GM19025 (cell line): Measurements from ENCODE around the gene PEX11G.

Experiments used
- ATAC-seq: cut with Tn5 transposase; IDR thresholded peaks from one replicate; pipeline ENCODE4 v1.9.1; 2021; ENCODE audit warnings: mild to moderate bottlenecking, low read depth, moderate library complexity; ENCODE audit not compliant: unreplicated experiment

The PEX11G gene

GRCh38 chr19:7522072-7522922 is 33.5 kb upstream of the PEX11G start, which contains the start of gene MCOLN1:
Gene MCOLN1, plus strand, starts transcription at chr19:7522624. Its CDS starts 127 bp downstream, at chr19:7522751.
- ATAC-seq = no peak

DNA sequence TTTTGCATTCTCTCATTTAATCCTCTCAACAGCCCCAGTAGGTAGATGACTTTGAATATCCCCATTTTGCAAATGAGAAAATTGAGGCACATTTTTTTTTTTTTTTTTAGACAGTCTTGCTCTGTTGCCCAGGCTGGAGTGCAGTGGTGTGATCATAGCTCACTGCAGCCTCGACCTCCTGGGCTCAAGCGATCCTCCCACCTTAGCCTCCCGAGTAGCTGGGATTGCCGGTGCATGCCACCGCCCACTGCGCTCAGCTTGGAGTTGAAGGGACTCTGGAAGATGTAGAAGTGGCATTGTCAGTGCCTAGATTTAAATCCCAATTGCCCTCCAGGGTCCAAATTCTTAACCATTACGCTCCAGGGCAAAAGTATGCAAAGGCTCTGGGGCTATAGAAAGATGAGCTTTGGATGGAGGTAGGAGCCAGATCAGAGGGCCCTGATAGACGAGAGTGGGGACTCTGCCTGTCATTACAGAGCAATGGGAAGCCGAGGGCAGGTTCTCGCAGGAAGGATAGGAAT is 32.8 kb upstream of the PEX11G start:
- ATAC-seq = no peak

- no peak for ATAC-seq
Observed at GRCh38 chr19:7520131-7521051, 31.6 kb upstream of the PEX11G start.

GRCh38 chr19:7519361-7520130 is 30.7 kb upstream of the PEX11G start:
- ATAC-seq = no peak

GRCh38 chr19:7516878-7517277 is 28.0 kb upstream of the PEX11G start:
- ATAC-seq = no peak

- ATAC-seq = no peak
Observed at GRCh38 chr19:7516333-7516732, 27.5 kb upstream of the PEX11G start.

DNA sequence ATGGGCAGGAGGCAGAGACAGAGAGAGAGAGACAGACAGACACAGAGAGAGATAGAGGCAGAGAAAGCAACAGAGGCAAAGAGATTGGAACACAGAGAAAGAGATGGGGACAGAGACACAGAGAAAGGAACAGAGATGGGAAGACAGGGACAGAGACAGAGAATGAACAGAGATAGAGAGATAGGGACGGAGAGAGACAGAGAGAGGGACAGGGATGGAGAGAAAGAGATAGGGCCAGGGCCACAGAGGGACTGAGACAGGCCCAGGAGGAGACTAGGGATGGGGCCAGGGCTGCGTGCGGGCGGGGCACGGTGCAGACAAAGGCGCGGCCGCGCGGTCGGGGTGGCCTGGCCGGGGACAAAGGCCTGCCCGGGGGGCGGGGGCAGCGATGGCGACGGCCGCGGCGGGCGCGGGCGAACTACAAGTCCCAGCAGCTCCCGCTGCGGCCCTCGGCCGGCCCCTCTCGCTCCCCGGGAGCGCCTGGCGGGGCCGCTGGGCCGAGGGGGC is 26.9 kb upstream of the PEX11G start, which contains the start of gene ZNF358:
Gene ZNF358, plus strand, starts transcription at position 459 of the 507 bp plus-strand sequence. CDS start 3,140 bp downstream, outside the sequence.
- ATAC-seq = no peak

GRCh38 chr19:7515110-7515644 is 26.3 kb upstream of the PEX11G start:
- no peak for ATAC-seq

DNA sequence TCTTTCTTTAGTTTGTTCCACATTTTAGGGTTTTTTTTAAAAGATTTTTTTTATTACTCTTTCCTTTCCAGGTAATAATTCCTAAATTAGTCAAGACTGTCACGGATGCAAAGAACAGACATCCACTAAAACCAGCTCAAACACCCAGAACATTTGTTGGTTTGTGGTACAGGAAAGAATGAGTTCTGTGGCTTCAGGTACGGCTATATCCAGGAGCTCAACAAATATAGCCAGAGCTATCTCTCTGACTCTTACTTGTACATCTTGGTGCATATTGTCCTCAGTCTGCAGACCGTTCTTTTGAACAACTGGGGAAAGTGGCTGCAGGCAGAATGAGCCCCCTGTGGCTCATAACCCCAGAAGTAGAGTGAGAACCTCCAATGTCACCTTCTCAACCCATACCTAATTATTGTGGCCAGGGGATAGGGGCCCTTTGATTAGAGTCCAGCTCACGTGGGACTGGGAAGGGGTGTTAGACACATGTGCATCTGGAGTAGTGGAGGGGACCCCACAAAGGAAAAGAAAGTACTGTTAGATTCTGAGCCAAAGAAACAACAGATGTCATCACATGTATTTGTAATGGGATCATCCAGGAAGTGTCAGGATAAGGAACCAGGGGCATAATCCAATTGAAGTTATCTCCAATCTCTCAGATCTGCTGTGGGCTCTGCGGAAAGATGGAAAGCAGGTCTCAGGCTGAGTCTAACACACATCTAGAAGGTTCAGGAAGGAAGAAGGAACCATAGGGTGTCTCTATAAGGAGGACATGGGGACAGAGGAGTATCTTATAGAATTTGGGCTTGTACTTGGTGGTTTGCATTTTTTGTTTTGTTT is 25.2 kb upstream of the PEX11G start:
- ATAC-seq = no peak

- ATAC-seq = no peak
Observed at GRCh38 chr19:7512400-7512851, 23.6 kb upstream of the PEX11G start.

DNA sequence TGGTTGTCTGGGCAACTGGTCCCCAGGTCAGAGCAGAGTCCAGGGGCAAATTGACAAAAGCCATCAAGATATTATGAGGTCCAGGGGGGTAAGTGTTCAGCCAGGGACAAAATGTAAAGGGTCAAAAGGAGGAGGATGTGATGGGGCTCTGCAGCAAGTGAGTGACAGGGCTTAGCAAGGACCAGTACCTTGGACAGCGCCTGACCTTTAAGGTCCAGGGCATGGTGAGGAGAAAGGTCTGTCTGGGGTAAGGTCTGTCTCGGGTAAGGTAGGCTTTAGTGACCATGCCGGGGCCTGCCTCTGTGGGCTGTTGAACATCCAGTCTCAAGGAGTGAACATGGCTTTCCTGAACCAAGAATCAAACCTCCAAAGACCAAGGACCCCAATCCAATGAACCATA is 20.8 kb upstream of the PEX11G start:
- no peak for ATAC-seq

GRCh38 chr19:7507884-7508283 is 19.0 kb upstream of the PEX11G start:
- ATAC-seq = no peak

DNA sequence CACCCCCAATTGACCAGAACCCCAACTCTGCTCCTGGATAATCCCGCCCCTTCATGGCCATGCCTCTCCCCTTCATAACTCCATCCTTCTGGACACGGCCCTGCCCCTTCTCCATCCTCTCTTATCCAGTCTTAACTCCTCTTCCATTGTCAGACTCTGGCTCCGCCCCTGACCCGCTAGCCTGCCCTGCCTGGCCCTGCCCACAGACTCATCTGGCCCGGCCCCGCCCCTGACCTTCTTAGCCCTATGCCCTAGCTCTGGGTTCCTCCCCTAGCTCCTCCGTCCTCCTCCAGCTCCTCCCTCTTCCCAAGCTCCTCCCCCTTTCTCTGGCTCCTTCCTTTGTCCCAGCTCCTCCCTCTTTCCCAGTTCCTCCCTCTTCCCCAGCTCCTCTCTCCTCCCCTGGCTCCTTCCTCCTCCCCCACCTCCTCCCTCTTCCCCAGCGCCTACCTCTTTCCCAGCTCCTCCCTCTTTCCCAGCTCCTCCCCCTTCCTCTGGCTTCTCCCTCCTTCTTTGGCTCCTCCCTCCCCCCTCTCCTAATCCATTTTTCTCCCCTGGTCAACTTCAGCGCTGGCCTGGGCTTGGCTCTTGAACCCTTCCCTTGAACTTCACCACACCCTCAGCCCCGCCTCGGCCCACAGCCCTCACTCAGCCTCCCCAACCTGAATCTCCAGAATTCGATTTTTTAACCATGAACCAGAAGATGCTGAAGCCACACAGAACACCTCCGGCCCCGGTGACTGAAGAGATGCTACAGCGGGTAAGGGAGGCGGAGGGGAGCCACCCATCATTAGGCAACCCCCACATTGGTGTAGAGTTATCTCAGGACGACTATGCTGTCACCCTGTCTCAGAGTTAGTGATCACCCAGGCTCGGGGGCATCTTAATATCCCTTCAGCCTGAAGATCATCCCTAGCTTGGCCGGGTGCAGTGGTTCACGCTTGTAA is 17.8 kb upstream of the PEX11G start:
- no peak for ATAC-seq

DNA sequence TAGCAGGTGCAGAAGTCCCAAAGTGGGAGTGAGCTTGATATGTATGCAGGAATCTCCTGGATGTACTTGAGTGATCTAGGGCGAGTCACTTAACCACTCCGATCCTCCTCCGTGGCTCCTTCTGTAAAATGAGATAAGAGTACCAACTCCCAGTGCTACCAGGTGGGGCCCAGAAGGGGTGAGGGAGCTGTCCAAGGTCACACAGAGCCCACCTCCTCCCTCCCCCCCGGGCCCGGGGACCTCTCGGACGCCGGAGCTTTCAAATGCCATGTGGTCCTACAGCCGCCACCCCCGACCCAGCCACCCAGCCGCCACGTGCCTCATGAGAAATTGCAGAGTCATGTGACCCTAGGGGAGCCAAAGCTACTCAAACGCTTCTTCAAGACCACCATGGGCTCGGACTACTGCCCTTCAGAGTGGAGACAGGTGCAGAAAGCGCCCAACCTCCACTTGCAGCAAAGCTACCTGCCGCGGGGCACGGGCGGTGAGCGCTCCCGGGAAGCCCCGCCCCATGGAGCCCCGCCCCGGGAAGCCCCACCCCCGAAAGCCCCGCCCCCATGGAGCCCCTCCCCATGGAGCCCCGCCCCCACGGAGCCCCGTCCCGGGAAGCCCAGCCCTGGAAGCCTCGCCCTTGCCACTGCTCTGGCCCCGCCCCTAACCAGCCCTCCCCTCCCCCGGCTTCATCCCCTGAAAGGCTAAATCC is 17.0 kb upstream of the PEX11G start:
- no peak for ATAC-seq

DNA sequence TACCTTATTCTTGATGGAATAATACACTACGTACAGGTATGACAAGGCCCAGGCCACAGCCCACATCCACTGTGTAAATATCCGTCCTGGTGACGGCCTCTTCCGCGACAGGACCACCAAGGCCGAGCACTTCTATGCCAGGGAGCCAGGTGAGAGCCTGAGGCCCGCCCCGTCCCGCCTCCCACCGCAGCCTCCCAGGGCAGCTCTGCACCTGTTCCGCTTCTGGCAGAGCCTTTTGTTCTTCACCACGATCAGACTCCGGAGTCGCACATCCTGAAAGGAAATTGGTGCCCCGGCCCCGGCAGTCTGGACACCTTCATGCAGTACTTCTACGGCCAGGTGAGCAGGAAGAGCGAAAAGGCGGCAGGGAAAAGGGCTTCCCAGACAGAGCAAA is 16.4 kb upstream of the PEX11G start:
- ATAC-seq = no peak

DNA sequence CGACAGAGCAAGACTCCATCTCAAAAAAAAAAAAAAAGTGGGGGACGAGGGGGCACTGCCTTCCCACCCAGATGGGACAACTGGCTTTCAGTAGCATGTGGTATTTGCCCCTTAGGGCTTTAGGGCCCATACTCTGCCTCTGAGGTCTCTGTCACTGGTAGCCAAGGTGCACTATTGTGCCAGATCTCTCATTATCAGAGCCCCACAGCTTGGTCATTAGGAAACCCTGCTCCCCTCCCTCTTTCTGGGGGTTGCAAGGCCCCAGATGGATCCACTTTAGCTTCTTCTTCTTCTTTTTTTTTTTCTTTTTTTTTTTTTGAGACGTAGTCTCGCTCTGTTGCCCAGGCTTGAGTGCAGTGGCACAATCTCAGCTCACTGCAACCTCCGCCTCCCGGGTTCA is 15.8 kb upstream of the PEX11G start:
- ATAC-seq = no peak

DNA sequence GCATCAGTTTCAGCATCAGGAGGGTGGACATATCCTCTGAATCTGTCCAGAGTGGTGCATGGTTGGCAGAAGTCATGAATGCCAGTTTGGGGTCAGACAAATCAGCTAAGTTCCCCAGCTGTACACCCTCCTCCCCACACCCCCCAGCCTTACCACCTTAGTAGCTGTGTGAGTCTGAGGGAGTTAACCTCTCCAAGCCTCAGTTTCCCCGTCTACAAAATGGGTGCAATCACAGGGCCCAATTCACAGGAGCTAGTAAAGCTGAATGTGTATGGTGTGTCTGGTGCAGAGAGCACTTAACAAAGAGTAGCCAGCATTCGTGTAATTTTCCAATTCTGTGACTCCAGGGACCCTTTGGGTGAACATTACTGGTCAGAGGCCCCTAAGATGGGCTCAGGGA is 13.7 kb upstream of the PEX11G start:
- ATAC-seq = no peak
